Measurements from ENCODE around the gene ANKRD12.

Gene ANKRD12

DNA sequence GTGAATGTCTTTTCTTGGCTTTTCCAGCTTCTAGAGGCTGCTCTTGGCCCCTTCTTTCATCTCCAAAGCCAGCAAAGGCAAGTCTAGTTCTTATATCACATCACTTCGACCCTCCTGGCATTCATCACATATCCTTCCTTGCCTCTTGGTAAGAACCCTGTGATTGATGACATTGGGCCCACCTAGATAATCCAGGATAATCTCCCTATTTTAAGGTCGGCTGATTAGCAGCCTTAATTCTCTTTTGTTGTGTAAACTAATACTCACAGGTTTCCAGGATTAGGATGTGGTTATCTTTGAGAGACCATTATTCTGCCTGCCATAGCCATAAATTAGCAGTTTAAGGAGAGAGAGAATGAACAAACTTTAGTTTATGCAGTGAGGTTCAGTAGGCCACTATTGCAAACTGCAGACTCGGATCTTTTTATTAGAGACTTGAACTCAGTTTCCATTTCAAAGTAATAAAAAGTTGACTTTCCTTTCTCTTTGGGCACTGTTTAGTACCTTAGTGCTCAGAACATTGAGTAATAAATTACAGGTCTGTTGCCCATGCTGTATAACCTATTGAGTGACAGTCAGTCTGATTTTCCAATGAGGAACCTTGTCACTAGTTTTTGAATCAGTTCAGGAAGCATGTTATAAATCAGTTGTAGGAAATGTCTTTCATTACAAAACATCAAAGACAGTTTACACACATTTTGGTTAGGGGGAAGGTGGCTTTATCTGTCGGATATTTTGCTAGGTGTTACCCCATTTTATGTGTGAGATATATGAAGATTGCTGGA is 29.6 kb upstream of the ANKRD12 start:
- DNase-seq, result no peak

DNA sequence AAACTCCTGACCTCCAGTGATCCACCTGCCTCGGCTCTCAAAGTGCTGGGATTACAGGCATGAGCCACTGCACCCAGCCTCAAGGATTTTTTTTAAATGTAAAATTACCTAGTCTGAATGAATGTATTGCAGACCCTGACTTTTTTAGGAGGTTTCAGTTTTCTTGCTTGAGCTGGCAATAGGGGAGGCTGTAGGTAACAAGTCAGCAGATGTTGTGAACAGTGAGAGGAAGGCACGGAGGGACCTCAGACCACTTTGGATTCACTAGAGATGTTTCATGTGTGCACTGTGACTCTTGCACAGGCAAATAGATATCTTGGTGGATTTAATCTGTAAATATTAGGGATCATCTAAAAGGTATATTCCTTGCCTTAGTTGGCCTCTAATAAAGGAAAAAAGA is 27.7 kb upstream of the ANKRD12 start:
- DNase-seq, result no peak

DNA sequence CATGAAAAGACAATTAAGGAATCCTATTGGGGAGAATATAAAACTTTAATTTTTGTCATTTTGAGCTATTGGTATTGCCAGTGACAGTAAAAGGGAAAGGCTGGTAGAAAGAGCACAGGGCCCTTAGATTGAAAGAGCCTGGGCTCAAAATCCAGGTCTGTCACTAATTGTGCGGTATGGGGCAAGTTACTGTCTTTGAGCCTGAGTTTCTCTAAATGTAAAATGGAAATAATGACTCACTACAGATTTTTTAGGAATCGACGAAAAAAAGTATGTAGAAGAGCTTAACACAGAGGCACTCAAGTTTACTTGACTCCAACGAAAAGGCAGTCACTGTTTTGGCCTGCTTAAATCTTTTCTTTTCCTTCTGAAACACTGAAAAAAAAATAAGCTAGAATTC is 27.1 kb upstream of the ANKRD12 start:
- DNase-seq, result no peak

DNA sequence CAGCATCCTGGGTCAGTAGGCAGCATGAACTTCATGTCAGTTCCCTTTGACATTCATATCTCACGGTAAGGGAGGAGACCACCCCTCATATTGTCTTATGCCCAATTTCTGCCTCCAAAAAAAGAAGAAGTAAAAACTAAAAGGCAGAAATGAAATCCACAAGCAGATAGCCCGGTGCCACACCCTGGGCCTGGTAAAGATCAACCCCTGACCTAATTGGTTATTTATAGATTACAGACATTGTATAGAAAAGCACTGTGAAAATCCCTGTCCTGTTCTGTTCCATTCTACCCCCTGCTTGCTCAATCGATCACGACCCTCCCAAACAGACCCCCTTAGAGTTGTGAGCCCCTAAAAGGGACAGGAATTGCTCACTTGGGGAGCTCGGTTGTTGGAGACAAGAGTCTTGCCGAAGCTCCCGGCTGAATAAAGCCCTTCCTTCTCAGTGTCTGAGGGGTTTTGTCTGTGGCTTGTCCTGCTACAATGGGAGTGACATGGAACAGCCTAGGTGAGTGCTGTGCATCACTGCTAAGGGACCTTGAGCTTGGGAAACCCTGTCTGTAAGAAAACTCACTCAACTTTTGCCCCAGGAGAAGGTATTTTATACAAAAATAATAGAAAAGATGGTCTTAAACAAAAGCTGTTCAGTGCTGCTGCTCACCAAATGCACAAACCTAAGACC is 23.0 kb upstream of the ANKRD12 start:
- DNase-seq, result no peak

DNA sequence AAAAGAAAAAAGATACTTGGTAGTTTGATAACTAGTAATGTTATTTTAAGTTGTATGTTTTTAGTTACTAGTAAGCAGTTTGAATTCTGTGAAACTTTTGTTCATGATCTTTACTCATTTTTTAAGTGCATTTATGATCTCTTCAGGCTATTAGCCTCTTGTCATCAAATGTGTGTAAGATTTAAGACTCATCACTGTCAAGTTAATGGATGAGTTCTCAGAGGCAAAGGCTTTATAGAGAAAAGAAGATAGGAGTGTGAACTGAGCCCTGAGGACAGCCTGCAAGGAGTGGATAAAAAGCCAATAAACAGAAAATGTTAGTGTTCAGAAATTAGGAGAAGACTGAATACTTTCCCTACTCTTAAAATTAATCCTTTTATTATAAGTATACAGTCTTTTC is 20.6 kb upstream of the ANKRD12 start:
- DNase-seq, result no peak

DNA sequence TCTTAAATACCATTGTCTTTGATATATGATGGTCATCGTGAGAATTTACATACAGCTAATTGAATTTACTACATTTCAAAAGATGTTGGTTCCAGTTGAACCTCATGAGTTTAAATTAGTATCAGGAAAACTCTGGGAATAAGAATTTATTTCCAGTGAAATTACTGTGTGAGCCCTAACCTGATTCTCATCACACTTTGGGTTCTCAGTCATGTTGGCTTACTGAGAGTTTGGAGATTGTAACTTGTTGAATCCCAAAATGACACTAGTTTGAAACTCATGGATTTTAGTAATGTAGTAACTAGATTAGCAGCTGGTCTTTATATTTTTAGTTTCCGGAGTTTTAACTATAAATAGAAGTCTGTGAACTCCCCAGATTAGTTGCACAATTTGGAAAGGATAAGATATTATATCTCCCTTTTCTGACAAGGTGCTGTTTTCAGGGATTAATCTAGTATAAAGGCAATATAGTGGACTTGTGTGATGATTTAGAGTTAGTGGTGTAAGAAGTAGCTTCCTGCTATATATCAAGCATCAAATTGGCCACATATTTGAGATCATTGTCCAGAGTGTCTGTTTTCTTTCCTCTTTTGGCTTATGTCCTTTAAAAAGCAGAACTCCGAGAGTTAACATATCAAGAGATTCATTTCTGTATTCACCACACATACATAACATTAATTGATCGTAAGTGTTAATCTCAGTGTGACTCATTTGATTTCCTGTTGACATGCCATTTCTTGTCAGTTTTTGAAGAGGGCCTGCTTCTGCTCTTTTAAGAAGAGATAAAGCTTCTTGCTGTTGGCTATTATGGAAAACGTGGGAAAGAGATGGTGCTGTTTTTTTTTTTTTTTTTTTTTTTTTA is 18.4 kb upstream of the ANKRD12 start:
- no peak for DNase-seq

DNA sequence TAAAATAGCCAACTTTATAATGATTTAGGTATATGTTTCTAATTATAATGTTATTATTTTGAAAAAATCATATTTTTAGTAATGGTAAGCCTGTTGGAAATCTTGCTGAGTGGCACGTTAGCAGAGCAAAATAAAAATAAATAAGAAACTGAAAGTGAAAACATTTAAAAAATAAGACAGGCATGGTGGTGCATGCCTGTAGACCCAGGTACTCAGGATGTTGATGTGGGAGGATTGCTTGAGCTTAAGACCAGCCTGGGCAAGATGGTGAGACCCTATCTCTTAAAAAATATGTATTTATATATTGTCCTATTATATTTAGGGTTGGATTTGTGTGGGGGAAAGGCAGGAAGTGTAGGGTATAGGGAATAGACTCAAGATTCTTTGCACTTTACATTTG is 15.8 kb upstream of the ANKRD12 start:
- DNase-seq, result no peak

DNA sequence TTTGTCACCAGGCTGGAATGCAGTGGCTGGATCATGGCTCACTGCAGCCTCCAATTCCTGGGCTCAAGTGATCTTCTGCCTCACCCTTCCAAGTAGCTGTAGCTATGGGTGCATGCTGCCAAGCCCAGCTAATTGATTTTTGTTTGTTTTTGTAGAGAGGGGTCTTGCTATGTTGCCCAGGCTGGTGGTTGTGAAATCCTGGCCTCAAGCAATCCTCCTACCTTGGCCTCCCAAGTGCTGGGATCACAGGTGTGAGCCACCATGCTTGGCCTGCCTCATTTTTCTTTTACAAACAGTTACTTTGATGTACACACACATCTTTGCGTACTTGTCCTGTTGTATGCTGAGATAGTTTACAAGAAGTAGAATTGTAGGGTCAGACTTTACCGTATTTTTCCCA is 13.1 kb upstream of the ANKRD12 start:
- DNase-seq, result no peak

DNA sequence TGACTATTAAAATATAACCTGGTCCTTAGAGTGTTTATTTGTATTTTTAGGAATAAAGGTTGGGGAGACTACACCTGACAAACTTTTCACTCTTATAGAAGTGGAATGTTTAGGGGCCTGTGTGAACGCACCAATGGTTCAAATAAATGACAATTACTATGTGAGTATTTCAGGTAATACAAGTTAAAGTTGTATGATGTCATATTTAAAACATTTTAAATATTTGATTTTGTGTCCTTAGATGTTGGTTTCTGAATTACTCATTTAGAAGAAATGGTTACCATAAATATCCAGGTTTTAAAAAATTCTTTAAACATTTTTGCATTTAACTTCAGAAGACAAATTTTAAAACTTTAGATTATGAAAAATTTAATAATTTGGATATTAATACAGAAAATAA is 11.8 kb upstream of the ANKRD12 start:
- no peak for DNase-seq

DNA sequence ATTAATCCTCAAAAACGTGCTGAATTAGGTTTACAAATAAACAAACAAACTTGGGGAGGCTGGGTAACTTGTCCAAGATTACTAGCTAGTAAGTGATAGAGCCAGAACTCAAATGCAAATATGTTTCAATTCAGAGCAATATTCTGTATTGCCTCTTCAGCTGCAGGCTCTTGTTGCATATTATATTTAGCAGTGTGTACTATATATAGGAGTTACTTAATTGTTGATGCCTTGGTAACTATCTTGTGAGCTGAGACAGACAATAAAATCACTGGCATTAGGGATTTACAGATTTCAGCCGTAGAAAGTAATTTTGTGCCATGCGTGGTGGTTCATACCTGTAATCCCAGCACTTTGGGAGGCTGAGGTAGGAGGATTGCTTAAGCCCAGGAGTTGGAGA is 10.2 kb upstream of the ANKRD12 start:
- DNase-seq, result no peak

DNA sequence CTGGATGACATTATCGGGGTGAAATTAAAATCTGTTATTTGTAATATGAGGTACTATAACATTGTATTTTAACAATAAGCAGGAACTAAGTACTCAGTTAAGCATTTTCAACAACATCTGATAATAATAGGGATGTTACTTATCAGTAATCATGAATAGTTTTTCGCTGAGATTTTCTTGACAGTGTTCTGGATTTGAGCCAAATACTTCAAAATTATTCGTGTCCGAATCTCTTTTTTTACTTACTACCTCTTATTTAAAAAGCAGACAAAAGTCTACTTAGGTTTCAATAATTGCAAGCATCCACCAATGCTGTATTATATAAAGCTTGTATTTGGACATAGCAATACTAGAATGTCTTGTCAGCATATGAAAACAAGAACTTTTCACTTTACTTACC is 6.4 kb upstream of the ANKRD12 start:
- DNase-seq, result no peak

DNA sequence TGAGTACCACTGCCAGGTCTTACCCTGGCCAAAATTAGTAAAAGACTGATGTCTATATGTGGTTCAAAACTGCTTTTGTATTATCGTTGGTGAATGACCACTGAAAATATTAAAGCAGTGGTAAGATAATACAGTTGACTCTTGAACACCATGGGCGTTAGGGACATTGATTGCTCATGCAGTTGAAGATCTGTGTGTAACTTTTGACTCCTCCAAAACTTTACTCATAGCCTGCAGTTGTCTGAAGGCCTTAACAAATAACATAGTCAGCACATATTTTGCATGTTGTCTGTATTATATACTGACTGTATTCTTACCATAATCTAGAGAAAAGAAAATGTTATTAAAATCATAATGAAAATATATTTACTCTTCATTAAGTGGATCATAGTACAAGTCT is 5.8 kb upstream of the ANKRD12 start:
- no peak for DNase-seq

DNA sequence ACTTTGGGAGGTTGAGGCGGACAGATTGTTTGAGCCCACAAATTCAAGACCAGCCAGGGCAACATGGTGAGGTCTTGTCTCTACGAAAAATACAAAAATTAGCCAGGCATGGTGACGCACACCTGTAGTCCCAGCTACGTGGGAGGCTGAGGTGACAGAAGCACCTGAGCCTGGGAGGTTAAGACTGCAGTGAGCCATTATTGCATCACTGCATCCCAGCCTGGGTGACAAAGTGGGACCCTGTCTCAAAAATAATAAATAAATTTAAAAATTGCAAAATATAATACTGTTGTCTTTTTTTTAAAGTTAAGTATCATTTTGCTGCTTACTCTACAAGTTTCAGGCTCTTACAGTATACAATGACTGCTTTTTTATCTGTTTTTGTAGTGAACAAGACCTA is 4.0 kb upstream of the ANKRD12 start:
- DNase-seq, result no peak

DNA sequence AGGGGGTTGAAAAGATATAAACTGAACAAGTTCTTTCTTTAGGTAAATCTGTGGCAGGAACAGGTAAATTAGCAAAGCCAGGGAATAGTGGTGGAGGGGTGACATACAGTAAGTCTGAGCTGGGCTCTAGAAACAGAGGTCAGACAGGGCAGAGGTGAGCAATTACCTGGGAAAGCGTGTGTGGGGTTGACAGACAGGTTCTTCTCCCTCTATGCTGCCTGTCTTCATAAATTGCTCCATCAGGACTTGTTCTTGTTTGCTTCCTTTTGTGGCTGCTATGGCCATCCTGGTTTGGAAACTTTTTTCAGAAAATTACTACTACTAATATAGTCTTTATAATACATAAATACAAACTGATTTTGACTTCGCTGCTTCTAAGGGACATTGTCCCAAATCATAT is 3.4 kb upstream of the ANKRD12 start:
- no peak for DNase-seq

DNA sequence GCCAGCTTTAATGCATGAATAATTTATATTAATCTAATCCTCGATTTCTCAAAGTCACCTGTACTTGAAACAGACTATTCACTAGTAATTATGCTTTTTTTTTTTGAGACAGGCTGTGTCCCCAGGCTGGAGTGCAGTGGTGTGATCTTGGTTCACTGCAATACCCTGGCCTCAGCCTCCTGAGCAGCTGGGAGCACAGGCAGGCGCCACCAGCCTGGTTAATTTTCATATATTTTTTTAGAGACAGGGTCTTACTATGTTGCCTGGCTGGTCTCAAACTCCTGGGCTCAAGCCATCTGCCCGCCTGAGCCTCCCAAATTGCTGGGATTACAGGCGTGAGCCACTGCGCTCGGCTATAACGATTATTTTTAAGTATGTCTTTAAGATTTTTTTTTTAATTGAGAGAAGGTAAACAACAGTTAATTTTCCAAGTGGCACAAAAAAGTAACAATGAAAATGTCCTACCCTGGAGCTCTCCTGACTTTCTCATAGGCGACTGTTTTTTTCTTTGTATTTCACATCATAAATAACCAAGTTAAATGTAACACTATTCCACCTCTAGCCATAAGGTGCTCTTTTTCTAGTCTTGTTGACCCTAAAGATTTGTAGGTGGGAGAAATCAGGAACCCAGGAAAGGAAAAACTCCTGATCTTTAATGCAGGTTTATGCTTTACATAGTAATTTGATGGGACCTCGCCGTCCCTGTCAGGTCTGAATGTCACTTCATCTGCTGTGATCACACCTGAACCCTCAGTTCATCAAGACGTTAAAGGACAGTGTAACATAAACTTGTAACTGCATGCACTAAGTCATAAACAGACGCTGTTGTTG is 1.3 kb upstream of the ANKRD12 start:
- no peak for DNase-seq

DNA sequence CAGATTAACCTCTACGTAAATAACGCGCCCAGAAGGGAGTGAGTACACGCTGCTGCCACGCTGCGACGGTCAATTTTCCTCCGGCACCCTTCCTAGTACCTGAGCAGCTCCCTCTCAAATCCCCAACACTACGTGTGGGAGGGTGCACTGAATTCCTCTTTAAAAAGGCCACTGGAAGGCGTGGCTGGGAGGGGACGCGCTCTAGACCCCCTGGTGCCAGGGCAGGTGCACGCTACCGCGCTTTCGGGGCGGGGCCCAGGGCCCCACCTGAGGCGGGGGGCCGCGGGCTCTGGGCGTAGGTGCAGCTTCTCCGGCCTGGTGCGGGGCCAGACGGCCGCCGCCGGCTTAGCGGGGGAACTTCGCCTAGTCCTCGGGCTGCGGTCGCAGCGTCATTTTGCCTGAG is 668 bp upstream of the ANKRD12 start:
- DNase-seq, result no peak

DNA sequence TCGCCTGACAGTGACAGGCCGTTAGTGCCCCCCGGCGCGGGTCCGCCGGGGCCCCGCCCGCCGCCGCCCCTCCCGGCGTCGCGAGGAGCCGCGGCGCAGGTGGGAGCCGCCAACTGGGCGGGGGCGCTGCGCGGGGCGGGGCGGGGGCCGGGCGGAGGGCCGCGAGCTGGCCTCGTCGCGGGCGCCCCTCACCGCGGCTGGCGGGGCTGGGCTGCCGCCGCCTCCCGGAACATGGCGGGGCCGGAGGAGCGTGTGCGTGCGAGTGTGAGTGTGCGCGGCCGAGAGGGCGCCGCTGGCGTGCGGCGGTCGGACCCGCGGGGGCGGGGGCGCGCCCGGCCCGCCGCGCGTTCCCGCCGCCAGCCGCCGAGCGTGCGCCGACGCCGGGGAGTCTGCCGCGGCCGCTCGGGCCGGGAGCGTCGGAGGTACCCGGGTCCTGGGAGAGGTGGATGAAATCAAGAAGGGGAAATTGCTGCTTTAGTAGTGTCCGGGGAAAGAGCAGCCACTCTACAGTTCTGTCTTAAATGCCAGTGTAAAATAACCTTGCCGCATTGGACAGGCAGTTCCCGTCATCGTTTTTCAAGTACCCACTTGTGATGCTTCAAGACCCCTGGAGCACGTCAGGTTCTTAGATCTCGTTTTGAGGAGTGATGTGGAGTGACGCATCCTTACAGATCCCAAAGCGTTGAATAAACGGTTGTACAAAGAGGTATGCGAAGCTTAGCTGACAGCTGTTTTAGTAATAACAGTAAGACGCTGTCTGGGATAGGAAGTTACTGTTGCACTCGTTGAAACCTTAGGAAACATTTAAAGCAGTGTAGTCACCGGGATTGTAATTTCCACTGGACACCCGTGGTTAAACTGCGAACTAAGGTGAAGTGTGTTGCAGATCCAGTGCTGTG is 836 bp downstream of the ANKRD12 start:
- no peak for DNase-seq

DNA sequence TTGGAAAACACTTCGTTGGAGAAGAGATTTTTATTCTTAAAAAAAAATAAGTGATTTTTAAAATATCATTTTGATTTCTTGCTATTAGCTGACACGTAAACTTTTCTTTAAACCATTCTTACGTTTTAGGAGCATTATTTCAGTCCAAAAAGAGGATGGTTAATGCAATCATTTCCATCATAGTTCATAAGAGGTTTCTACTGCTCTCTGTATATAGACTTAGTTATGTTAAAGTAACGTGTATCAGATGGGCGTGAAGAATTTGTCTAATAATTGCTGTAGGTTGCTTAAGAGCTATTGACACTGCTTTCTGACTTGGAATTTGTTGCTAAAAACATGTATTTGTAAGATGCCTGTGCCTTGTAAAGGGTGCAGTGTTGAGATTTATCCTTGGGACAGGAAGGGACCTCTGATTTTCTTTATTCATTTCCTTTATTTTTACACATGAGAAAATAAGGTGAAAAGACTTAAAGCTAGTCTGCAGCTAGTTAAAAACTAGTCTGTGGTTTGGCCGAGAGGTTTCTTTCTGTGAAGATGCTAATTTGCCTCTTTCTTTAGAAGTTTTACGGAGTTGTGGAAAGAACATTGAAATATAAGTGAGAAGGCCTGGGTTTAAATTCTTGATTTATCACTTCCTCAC is 2.9 kb downstream of the ANKRD12 start:
- DNase-seq, result no peak

DNA sequence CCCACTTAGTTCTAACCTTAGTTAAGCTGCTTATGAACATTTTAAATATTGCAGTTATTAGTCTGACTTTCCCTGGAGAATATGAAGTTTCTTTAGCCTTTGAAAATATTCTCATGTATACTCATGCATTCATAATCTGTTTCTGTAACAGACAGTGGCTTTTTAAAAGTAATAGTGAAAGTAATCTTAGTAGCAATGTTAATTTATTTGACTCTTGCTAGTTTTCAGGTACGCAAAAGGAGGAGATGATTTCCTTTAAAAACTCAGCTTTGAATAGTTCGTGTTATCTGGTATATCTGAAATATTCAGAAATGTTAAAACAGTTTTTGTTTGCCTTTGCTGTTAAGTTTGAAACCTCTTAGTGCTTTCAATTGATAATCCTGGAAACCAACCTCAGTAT is 3.8 kb downstream of the ANKRD12 start:
- no peak for DNase-seq

DNA sequence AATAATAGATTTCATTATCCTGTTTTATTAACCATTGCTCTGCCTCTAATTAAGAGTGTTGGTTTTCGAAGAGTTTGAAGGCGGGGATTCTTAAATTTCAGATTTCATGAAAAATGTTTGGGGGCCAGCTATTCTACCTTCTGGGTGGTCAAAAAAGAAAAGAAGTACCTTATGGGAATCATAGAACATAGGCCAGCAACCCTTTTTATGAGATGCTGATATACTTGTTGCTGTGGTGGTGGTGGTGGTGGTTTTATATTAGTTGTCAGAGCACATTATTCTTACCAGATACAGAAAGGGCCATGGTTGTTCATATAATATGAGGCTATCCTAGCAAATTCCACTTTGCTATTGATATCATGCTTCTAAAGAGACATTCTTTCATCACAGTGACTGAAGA is 4.4 kb downstream of the ANKRD12 start:
- no peak for DNase-seq

DNA sequence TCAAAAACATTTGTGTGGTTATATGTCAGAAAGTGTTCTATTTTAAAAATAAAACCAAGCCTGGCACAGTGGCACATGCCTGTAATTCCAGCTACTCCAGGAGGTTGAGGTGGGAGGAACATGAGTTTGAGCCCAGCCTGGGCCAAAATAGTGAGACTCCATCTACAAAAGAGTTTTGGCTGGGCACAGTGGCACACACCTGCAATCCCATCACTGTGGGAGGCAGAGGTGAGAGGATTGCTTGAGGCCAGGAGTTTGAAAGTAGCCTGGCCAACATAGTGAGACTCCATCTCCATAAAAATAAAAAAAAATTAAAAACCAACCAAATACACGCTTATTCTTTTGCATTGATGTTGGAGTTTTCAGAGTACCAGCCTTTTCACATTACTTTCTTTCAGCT is 9.6 kb downstream of the ANKRD12 start:
- no peak for DNase-seq
